Motor neuron (in vitro differentiated cells): ENCODE data around the gene TIMM23. TPM values are rescaled to one million over a fixed set of nuclear protein-coding genes. Genes with fewer than 3 reads are reported as not detected.
A peak's percentile ranks its signal among the peaks of the same experiment; 100 is the strongest.
"Not testable (repeated sequence)": the region's sequence is repeated elsewhere in the genome, so short reads cannot be mapped to it uniquely, and the experiment has no call there.

Experiments
- ATAC-seq, 8 experiments: fragments of 200-7000 bp; cut with Tn5 transposase; replicated peaks in 6 of 8; 2 replicates each; pipeline ENCODE4 v1.8.0; 2021; ENCODE audit warnings: mild to moderate bottlenecking in 8 of 8, moderate library complexity in 8 of 8
- H3K27ac ChIP-seq, 2 donors: fragments of 250-450 bp; sonication (Bioruptor Pico); 2 replicates each; pipeline ENCODE4 v1.9.0; 2021; ENCODE audit warnings: antibody characterized with exemption in 2 of 2, mild to moderate bottlenecking in 2 of 2, moderate library complexity in 1 of 2
- H3K4me1 ChIP-seq, 2 donors: fragments of 250-450 bp; sonication (Bioruptor Pico); replicated peaks in 1 of 2; 2 replicates each; pipeline ENCODE4 v1.6.1; 2021; ENCODE audit warnings: antibody characterized with exemption in 2 of 2, mild to moderate bottlenecking in 2 of 2, moderate library complexity in 1 of 2
- H3K4me3 ChIP-seq, 5 donors: fragments of 250-450 bp; sonication (Bioruptor Pico); 2 replicates each; pipeline ENCODE4 v1.9.0; 2021; ENCODE audit warnings: antibody characterized with exemption in 5 of 5, mild to moderate bottlenecking in 5 of 5, moderate library complexity in 4 of 5
- WGBS, 10 experiments: fragments of 450-650 bp; shearing (Covaris generic); methylation state at CpG; one replicate each; pipeline ENCODE4 v1.0.0; 2022; 5-methylcytosine and 5-hydroxymethylcytosine counted together
- in situ Hi-C, 9 experiments: fragments of 400-800 bp; cut with MboI; loops; one replicate each; pipeline ENCODE4 v1.15.0; 2021; ENCODE audit warnings: low sequenced_read_pairs in 9 of 9, low pct_unique_long_range_greater_than_20kb in 2 of 9; ENCODE audit not compliant: unreplicated experiment in 9 of 9
- total RNA-seq, 8 experiments: library from RNA; unstranded; fragments of 300-600 nt; gene quantifications; 2 replicates each; pipeline versions ENCODE4 v1.2.3 to v1.2.4, GENCODE V29; 2022

The TIMM23 gene
- total RNA-seq, 8 experiments from 2014 or later: 42.2 to 105 (median 88.5) TPM

DNA sequence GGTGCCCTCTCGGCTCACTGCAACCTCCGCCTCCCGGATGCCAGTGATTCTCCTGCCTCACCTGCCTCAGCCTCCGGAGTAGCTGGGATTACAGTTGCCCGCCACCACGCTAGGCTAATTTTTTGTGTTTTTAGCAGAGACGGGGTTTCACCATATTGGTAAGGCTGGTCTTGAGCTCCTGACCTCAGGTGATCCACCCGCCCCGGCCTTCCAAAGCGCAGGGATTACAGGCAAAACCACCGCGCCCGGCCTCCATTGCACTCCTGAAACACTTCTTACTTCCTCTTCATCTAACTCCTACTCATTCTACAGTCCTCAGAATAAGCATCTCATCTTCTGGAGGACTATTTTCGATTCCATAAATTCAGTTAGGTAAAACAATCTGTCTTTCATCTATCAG lies 1.3 kb upstream of the TIMM23 start:
- ATAC-seq, H3K27ac ChIP-seq, in situ Hi-C loops: not testable (repeated sequence)
- peaks cover 6 to 10% of the 10 kb centered on the region in 2 donors for H3K4me1 ChIP-seq
- H3K4me3 ChIP-seq: peak overlapping the region; percentile 50 to 91 (median 67)
- 30 to 73% (median 63%) methylated on average over 2 to 5 of the region's 14 CpGs; no CpG with 5 or more reads in 6 of the 10 experiments for WGBS, 10 experiments

DNA sequence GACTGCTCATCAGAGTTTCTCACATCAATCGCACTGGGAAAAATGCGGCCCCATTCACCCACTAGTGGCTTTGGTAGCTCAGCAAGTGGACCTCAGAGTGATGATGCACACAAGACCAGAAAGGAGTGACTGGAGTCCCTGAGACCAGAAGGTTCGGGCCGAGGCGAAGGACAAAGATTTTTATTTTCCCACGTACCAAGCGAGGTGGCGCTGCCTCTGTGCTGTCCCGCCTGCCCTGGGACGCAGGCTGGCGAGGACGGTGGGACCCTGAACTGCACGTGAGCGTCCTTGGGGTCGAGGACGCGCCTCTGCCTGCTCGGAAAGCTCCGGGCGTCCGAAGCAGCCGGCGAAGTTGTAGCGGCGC lies 565 bp upstream of the TIMM23 start:
- WGBS, 10 experiments: no CpG with 5 or more reads among the region's 25 CpGs
- peaks cover 6 to 10% of the 10 kb centered on the region in 2 donors for H3K4me1 ChIP-seq
- peak overlapping the region; percentile 50 to 91 (median 67) for H3K4me3 ChIP-seq
- peak; percentile 18 to 76 (median 72) for ATAC-seq
- H3K27ac ChIP-seq, in situ Hi-C loops: not testable (repeated sequence)

DNA sequence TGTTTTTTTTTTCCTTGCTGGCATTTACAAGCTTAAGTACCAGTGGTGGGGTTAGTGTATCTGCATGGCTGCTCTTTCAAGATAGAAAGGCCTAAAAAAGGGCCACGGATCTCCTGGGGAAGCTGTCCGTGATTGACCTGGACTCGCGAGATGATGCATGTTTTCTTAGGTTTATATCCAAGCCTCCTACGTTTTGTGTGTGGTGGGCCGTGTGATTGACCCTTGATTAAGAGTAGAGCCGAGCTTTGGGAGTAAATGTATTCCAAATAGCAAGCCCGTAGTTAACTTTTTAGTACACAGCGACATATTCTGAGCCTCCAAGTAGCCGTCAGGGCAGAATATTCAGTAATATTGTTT lies 502 bp downstream of the TIMM23 start:
- Histone ChIP-seq H3K4me3 (peak overlapping the region; percentile 50 to 91 (median 67)), H3K27ac (peak overlapping the region in 1 of 2 donors; percentile 73), H3K4me1 (peaks cover 6 to 10% of the 10 kb centered on the region in 2 donors)
- 0 to 6% (median 0%) methylated on average over 1 to 8 of the region's 10 CpGs; no CpG with 5 or more reads in 5 of the 10 experiments for WGBS, 10 experiments
- peak; percentile 4 to 47 (median 14) for ATAC-seq
- in situ Hi-C loops: not testable (repeated sequence)

DNA sequence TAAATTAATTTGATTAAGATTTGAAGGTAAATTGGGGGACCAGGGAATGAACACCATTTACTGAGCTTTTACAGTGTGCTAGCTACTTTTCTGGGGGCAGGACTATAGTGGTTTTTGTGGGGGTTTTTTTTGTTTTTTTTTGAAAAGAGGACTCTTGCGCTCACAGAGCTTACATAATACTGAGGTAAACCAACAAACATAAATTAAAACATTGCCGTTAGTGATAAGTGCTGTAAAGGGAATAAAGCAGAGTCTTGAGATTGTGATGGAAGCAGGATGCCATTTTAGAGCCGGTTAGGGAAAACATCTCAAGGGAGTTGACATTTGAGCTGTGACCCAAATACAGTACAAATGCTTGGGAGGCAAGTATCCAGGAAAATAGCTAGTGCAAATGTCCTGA lies 1.8 kb downstream of the TIMM23 start:
- peaks cover 6 to 10% of the 10 kb centered on the region in 2 donors for H3K4me1 ChIP-seq
- H3K4me3 ChIP-seq, in situ Hi-C loops, H3K27ac ChIP-seq, ATAC-seq: not testable (repeated sequence)
- WGBS, 10 experiments: 20 to 67% methylated on average over 1 of the region's 3 CpGs; no CpG with 5 or more reads in 8 of the 10 experiments

DNA sequence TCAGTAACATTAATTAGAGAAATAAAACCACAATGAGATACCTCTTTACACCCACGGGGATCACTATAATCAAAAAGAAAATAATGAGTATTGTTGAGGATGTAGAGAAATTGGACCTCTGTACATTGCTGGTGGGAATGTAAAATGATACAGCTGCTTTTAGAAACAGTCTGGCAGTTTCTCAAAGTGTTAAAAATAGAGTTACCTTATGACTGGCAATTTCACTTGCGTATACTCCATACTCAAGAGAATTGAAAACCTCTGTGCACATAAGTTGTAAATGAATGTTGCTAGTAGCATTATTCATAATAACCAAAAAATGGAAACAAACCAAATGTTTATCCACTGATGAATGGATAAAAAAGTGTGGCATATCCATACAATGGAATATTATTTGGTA lies 6.3 kb downstream of the TIMM23 start:
- H3K4me1 ChIP-seq, H3K27ac ChIP-seq, ATAC-seq, in situ Hi-C loops, H3K4me3 ChIP-seq: not testable (repeated sequence)
- WGBS, 10 experiments: 80 to 100% (median 92%) methylated on average over 1 of the region's 2 CpGs; no CpG with 5 or more reads in 6 of the 10 experiments

DNA sequence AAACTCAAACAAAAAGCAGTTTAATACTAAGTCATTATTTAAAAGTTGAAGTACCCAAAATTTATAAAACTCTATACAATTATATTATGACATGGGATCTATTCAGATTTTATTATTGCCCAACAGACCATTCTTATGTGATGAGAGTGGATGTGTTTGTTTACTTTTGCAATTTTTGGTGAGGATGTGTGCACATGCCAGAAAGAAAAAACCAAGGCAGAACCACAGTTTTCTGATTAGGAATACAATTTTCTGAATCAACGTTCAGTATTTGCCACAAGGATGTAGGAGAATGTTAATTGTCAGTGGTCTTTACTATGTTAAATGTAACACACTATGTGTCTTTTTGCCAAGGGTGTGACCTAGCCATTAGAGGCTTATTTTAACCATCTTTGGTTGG lies 9.1 kb downstream of the TIMM23 start:
- not testable (repeated sequence) for H3K27ac ChIP-seq, H3K4me3 ChIP-seq
- WGBS, 10 experiments: 83% methylated on average over 1 of the region's 1 CpG; no CpG with 5 or more reads in 9 of the 10 experiments

DNA sequence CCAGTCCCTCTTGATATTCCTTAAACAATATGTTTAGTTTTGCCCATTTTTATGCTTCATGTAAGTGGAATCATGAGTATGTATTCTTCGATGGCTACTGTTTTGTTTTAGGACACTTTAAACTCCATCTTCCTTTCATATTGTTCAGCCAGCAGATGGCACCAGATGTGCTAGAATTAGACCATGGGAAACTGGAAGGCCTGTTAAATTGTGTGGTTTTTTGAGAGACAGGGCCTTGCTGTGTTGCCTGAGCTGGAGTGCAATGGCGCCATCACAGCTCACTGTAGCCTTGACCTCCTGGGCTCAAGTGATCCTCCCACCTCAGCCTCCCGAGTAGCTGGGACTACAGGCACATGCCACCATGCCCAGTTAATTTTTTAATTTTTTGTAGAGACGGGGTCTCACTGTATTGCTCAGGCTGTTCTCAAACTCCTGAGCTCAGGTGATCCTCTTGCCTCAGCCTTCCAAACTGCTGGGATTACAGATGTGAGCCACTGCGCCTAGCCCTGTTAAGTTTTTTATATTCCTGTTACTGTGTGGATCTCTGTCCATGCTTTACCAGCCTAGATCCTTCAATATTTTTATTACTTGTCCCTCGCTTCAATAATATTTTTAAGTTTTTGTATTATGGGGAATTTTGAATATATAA lies 11.4 kb downstream of the TIMM23 start:
- H3K27ac ChIP-seq, in situ Hi-C loops, H3K4me1 ChIP-seq, H3K4me3 ChIP-seq: not testable (repeated sequence)
- WGBS, 10 experiments: 60 to 100% methylated on average over 1 of the region's 6 CpGs; no CpG with 5 or more reads in 8 of the 10 experiments
- peak in 5 of 8 experiments; percentile 21 to 88 (median 81) for ATAC-seq

More for the DNA sequence above, 9.1 kb downstream of the TIMM23 start:
- ATAC-seq, H3K4me1 ChIP-seq, in situ Hi-C loops: not testable (repeated sequence)

DNA sequence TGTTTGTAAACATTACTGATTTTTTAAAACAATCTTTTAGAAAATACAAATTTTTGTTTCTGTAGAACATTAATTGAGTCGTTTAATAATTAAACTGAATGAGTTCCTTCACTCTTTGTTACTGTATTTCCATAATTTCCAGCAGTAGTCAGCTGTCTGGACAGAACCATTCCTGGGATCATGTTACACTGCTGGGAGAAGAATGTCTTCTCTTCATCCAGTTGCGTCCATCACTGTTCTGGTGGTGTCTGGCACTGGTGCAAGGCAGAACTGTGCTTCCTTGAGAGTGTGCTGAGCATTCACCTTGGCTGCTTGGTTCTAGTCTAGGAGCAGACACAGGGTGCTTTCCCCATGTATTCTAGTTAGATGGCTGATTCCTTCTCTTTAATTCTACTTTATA lies 12.2 kb downstream of the TIMM23 start:
- in situ Hi-C loops, ATAC-seq, H3K4me3 ChIP-seq, H3K27ac ChIP-seq, H3K4me1 ChIP-seq: not testable (repeated sequence)
- 86 to 100% (median 94%) methylated on average over 1 to 2 of the region's 2 CpGs; no CpG with 5 or more reads in 4 of the 10 experiments for WGBS, 10 experiments

DNA sequence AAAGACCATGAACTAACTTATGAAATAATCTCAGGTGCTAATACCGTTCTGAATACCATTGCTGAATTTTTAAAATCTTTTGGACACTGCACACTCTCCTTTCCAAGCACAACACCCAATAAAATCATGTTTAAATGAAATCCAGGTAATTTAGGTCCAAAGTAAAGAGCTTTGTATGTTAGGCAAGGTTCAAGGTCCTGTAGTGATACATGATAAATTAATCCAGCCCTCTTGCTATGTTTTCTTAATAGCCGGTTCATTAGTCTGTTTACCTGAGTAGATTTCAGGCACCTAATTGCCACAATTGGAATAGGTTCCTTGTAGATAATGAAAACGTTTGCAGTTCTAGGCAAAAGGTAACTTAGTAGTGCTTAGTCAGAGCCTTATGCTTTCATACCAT lies 13.3 kb downstream of the TIMM23 start:
- WGBS, 10 experiments: 50 to 100% (median 83%) methylated on average over 1 to 3 of the region's 3 CpGs; no CpG with 5 or more reads in 2 of the 10 experiments
- H3K4me3 ChIP-seq, ATAC-seq, in situ Hi-C loops, H3K4me1 ChIP-seq, H3K27ac ChIP-seq: not testable (repeated sequence)

DNA sequence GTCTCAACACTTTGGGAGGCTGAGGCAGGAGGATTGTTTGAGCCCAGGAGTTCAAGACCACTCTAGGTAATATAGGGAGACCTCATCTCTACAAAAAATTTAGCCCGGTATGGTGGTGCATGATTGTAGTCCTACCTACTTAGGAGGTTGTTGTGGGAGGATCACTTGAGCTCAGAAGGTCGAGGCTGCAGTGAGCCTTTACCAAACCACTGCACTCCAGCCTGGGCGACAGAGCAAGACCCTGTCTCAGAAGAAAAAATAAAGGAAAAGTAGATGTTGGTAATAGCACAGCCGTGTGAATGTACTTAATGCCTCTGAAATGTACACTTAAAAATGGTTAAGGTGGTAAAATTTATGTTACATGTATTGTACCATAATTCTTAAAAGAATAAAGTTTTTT lies 25.3 kb downstream of the TIMM23 start:
- Histone ChIP-seq H3K4me1 (no peaks in the 10 kb centered on the region), H3K27ac (no peak overlapping the region), H3K4me3 (no peak overlapping the region)
- ATAC-seq: no peak
- 80 to 100% (median 100%) methylated on average over 1 to 4 of the region's 4 CpGs; no CpG with 5 or more reads in 3 of the 10 experiments for WGBS, 10 experiments
- in situ Hi-C loops: no loop called here

DNA sequence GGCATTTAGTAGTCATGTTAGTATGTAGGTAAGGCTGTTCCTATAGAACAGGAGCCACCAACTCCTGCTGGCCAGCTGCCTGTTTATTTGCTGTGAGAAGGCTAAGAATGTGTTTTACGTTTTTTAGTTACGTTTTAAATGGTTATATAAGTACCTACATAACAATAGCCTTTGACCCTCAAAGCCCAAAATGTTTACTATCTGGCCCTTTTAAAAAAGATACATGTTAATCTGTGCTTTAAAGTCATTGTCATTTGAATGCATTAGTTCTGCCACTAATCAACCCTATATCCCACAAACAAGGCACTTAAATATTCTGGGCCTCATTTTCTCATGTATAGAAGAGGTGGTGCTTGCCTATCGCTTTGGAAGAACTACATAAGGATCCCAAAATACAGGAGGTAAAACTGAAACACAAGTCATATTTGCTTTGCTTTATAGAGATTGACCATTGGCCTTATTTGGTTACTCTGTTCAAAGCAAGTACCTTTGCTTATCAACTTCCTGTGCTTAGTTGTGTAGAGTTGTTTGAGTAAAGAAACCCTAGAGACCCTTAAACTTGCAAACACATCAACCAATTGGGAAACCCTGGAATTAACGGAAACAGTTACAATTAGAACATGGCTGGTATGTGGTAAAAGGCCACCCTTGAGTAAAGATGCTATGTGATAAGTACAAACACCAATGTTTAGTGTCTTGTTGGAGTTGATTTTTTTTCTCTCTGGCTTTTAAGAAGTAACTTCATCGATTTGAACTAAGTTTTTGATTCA lies 25.9 kb downstream of the TIMM23 start:
- Histone ChIP-seq H3K27ac (no peak overlapping the region), H3K4me3 (no peak overlapping the region), H3K4me1 (no peaks in the 10 kb centered on the region)
- in situ Hi-C loops: no loop called here
- WGBS, 10 experiments: 43 to 100% (median 89%) methylated on average over 1 to 5 of the region's 5 CpGs
- no peak for ATAC-seq

DNA sequence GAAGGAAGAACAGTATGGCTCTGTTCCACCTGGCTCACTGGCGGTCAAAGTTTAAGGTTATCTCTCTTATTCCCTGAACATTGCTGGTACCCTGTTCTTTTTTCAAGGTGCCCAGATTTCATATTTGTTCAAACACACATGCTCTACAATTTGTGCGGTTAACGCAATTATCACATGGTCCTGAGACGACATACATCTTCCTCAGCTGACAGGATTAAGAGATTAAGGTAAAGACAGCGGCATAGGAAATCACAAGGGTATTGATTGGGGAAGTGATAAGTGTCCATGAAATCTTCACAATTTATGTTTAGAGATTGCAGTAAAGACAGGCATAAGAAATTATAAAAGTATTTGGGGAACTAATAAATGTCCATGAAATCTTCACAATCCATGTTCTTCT lies 27.7 kb downstream of the TIMM23 start:
- in situ Hi-C loops, H3K27ac ChIP-seq, ATAC-seq, H3K4me3 ChIP-seq, H3K4me1 ChIP-seq: not testable (repeated sequence)
- 80 to 100% (median 100%) methylated on average over 1 to 5 of the region's 5 CpGs; no CpG with 5 or more reads in 1 of the 10 experiments for WGBS, 10 experiments

DNA sequence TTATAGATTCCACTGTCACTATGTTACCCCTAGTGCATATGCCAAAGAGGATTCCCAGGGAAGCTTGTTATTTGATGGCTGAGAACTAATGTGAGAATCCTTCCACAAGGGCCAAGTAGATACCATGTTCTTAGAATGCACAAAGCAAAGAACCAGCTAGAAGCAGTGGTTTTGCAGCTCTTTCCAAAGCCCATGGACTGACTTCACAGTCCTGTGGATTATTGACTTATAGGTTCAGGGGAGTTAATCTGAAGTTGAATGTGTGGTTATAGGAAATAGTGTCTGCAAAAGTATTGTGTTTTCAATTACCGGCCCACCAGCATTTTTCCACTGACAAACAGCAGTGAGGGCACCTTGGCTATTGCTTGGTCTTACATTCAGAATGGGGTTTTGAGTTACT lies 28.2 kb downstream of the TIMM23 start:
- H3K4me1 ChIP-seq: no peaks in the 10 kb centered on the region
- H3K27ac ChIP-seq: no peak overlapping the region
- 67 to 100% (median 100%) methylated on average over 1 of the region's 1 CpG; no CpG with 5 or more reads in 4 of the 10 experiments for whole genome bisulfite sequencing, 10 experiments
- in situ Hi-C loops: no loop called here
- no peak overlapping the region for H3K4me3 ChIP-seq
- ATAC-seq: no peak
